Raji (cell line): Measurements from ENCODE around the gene PSKH1.

Source experiments
- POLR2A ChIP-seq: IDR thresholded peaks from 2 replicates; pipeline ENCODE4 v1.6.1; 2011; ENCODE audit warnings: low read depth, low read length, control low read depth; ENCODE audit not compliant: insufficient read depth

PSKH1 gene

DNA sequence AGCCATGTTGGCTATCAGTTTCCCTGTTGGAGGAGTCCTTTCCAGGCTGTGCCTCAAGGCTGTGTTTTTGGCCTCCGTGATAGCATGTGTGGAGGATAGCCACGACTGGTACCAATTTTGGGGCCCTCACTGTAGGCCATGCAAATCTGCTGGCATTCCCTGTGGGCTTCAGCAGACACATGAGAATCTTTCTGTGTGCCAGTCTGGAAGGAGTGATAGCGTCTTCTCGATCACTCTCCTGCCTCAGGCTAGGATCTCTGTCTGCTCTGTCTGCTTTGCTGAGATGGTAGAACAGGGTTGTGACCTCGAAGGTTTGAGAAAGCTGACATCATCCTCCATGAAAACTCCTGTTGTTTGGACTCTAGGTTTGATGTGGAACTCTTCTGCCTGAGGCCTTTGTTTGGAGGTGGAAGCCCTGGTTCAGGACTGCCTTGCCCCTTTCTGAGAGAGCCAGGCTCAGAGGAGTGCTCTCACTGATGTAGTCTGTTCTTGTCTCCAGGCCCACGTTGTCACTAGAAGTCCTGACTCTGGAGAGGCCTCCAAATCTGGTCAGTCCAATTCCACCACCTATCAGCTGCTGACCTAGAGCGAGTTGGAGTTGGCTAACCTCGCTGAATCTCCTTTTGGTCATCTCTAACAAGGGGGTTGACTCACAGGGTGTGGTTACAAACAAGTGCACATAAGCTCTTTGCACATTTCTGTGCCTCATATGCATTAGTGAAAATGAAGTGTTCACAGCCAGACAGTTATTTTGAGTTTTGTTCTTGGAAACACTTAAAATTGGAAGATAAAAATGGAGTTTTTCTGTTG lies 32.3 kb upstream of the PSKH1 start:
- TF ChIP-seq POLR2A, result no peak

- no peak for TF ChIP-seq POLR2A
These were observed 31.2 kb upstream of the PSKH1 start for GRCh38 chr16:67861877-67862276.

DNA sequence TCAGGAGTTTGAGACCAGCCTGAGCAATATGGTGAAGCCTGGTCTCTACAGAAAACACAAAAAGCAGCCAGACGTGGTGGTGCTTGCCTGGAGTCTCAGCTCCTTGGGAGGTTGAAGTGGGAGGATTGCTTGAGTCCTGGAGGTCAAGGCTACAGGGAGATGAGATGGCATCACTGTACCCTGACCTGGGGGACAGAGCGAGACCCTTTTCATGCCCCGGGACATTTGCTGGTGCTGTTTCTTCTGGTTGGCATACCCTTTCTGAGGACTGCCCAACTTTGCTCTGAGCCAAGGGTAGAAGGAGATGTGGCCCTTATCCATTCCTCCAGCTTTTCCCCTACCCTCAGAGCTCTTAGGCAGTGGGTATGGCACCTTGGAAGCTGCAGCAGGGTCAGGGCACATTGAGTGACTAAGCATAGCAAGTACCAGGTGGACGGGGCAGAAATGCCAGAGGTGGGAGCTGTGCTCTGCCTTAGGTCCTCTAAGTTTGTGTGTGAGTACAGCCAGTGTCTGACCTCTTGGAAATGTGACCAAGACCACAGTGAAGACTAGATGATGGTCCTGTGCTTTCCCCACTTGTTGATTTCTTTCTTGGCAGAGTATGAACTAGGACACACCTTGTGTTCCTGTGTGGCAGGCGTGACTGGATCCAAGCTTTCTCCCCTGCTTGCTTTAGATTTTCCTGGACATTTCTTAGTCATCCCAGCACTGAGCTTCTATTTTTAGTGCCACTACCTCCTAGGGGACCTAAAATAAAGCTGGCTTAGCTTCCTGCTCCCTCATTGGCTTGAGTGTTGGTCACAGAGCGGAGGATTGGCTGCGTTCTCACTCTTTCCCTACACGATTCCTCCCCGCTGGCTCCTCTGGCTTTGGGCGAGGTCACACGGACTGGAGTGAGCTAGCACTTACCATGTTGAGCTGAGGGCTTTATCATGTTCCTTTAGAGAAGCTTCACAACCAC lies 30.2 kb upstream of the PSKH1 start:
- TF ChIP-seq POLR2A, result no peak

GRCh38 chr16:67864594-67864993 lies 28.5 kb upstream of the PSKH1 start:
- TF ChIP-seq POLR2A, result no peak

DNA sequence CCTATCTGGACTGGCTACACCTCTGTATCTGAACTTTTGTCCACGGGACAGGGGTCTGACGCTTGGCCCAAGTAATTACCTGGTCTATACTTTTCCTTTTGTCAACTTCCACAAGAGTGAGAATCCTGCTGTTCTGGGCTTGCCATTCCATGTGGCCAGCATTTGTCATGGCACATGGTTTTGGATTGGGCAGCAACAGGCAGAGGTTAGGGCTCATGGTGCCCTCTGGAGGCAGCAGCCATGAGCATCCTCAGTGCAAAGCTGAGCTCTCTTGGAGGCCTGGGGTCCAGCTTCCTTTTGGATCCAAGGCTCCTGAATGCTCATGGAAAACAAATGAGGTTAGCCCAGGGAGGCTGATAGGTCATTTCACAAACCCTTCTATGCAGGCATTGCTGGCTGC lies 27.7 kb upstream of the PSKH1 start:
- TF ChIP-seq POLR2A, result no peak

- TF ChIP-seq POLR2A, result no peak
These were observed 24.8 kb upstream of the PSKH1 start for GRCh38 chr16:67868290-67868689.

GRCh38 chr16:67869653-67870052 lies 23.4 kb upstream of the PSKH1 start:
- TF ChIP-seq POLR2A, result no peak

- no peak for TF ChIP-seq POLR2A
These were observed 21.8 kb upstream of the PSKH1 start for GRCh38 chr16:67871256-67871655.

- no peak for TF ChIP-seq POLR2A
These were observed 20.9 kb upstream of the PSKH1 start for GRCh38 chr16:67872131-67872630.

DNA sequence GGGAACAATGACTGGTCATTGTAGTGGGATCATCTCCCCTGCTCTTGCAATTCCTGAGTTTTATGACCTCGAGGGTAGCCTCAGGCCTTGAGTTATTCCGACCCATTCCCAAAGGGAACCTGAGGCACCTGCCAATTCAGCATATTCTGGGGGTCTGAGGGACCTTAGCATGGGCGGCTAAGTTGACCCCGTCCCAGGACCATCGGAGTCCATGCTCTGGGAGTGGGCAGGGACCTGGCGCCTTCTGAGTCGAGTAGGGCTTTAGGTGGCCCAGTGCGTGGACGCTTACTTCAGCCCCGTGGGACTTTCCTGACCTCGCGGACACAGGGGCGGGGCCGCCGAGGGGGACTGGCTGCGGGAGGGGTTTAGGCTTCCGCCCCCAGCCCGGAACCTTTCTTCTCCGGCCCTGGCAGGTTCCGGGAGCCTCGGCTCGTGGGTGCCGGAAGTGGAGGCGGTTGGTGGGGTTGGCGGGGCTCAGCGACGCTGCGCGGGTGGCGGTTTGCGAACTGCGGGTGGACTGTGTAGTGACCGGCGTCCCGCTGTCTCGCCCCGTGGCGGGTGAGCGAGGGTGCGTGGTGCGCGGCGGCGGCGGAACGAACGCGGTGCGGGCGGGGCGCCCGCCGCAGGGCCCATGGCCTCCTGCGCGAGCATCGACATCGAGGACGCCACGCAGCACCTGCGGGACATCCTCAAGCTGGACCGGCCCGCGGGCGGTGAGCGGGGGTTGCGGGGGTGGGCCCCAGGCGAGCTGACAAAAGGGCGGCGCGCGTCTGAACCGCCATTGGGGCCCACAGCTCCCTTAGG lies 20.2 kb upstream of the PSKH1 start, which contains the start of gene EDC4:
TSS of gene EDC4 (plus strand) at position 422 of the 804 bp plus-strand sequence. CDS start at position 632, 210 bp downstream.
- TF ChIP-seq POLR2A, result peak; percentile 91

- no peak for TF ChIP-seq POLR2A
These were observed 19.4 kb upstream of the PSKH1 start for GRCh38 chr16:67873435-67874370.

DNA sequence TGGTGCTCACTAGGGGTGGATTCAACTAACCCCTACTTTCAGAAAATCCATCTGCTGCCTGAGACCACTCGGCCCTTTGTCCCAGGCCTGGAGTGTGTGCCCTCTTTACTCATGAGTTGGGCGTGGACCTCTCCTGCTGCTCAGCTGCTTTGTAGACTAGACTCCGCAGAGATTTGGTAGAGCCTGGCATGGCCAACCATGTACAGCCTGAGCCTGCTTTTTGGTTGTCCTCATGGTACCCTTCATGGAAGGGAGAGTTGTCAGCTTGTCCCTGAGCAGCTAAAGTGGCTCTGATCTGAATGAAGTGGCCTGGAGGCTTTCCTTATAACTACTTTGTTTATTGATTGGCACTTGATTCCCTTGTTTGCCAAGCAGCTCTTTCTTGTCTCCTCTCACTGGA lies 18.7 kb upstream of the PSKH1 start:
- no peak for TF ChIP-seq POLR2A

GRCh38 chr16:67877064-67877463 lies 16.0 kb upstream of the PSKH1 start:
- no peak for TF ChIP-seq POLR2A

DNA sequence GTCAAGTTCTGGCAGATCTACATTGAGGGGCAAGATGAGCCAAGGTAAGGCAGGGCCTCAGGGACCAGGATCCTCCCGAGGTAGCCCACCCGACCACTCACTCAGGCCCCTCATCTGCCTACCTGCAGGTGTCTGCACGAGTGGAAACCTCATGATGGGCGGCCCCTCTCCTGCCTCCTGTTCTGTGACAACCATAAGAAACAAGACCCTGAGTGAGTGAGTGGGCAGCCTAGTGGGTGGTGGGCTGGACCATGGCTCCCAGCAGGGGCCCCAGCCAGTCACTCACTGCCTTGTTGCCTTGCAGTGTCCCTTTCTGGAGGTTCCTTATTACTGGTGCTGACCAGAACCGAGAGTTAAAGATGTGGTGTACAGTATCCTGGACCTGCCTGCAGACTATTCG lies 14.8 kb upstream of the PSKH1 start:
- TF ChIP-seq POLR2A, result no peak
